ENCODE measurements around the gene SMPDL3A.

The SMPDL3A gene

GRCh38 chr6:122853259-122853995, 64.4 kb downstream of the SMPDL3A start:
- in situ Hi-C loops (cut with MboI; ENCODE audit: low sequenced_read_pairs, unreplicated experiment) = loop anchor here (25.0 kb wide), 1 partner anchor 459 kb away; no protein-coding TSS in a partner anchor
- DNase-seq (ENCODE audit: low spot score) = peak; percentile 29
- TF ChIP-seq, protein P1, sequence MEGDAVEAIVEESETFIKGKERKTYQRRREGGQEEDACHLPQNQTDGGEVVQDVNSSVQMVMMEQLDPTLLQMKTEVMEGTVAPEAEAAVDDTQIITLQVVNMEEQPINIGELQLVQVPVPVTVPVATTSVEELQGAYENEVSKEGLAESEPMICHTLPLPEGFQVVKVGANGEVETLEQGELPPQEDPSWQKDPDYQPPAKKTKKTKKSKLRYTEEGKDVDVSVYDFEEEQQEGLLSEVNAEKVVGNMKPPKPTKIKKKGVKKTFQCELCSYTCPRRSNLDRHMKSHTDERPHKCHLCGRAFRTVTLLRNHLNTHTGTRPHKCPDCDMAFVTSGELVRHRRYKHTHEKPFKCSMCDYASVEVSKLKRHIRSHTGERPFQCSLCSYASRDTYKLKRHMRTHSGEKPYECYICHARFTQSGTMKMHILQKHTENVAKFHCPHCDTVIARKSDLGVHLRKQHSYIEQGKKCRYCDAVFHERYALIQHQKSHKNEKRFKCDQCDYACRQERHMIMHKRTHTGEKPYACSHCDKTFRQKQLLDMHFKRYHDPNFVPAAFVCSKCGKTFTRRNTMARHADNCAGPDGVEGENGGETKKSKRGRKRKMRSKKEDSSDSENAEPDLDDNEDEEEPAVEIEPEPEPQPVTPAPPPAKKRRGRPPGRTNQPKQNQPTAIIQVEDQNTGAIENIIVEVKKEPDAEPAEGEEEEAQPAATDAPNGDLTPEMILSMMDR (IDR thresholded peaks at IDR 0.05; ENCODE audit: borderline replicate concordance, control extremely low read depth, extremely low read depth, insufficient read depth, missing control alignments) = no peak

Measured in GM13976 (cell line).